IMR-90 (cell line): ENCODE results near the gene DLL4. TPM values are rescaled to one million over a fixed set of nuclear protein-coding genes. Genes with fewer than 3 reads are reported as not detected.

ENCODE experiments used
- ATAC-seq: fragments of 200-7000 bp; cut with Tn5 transposase; 2 replicates; pipeline ENCODE4 v1.9.1; 2020; ENCODE audit warnings: low read depth, mild to moderate bottlenecking, moderate library complexity
- BruUV-seq: library from RNA; stranded (reverse); fragments of 400-500 nt; replicated peaks from 2 replicates; lab custom pipeline; 2021; lab: Mats Ljungman, UMichigan
- CTCF ChIA-PET: fragments of 300-600 bp; formaldehyde crosslinking; extraction: SDS; loops from one replicate; lab custom pipeline; 2021; ENCODE audit warnings: antibody characterized with exemption; lab: Yijun Ruan, JAX
- POLR2A ChIA-PET: fragments of 300-600 bp; sonication (Branson Sonifier 250); formaldehyde crosslinking; loops from one replicate; lab custom pipeline; 2022; ENCODE audit warnings: antibody characterized with exemption; ENCODE audit not compliant: unreplicated experiment; lab: Charles Lee
- DNase-seq: peaks from one replicate; pipeline ENCODE4 v3.0.0; 2013
- H2AFZ ChIP-seq: replicated peaks from 2 replicates; pipeline ENCODE3; 2013; ENCODE audit warnings: low read length, mild to moderate bottlenecking; ENCODE audit not compliant: poor library complexity
- H2AK5ac ChIP-seq: 2 replicates; pipeline ENCODE4 v1.6.1; 2013; ENCODE audit warnings: low read depth, low read length, inconsistent platforms
- H2AK9ac ChIP-seq: replicated peaks from 2 replicates; pipeline ENCODE3; 2013; ENCODE audit warnings: mild to moderate bottlenecking, low read depth, low read length, moderate library complexity; ENCODE audit not compliant: poor library complexity
- H2BK120ac ChIP-seq: 2 replicates; pipeline ENCODE4 v1.6.1; 2013; ENCODE audit warnings: low read depth, low read length, inconsistent platforms
- H2BK15ac ChIP-seq: 3 replicates; pipeline ENCODE4 v1.6.1; 2013; ENCODE audit warnings: low read depth, low read length, inconsistent platforms
- H2BK20ac ChIP-seq: 2 replicates; pipeline ENCODE4 v1.6.1; 2013; ENCODE audit warnings: low read depth, mild to moderate bottlenecking, inconsistent platforms, low read length, moderate library complexity
- H2BK5ac ChIP-seq: 2 replicates; pipeline ENCODE4 v1.6.1; 2013; ENCODE audit warnings: mild to moderate bottlenecking, low read depth, low read length, inconsistent platforms; ENCODE audit not compliant: poor library complexity, severe bottlenecking
- H3K14ac ChIP-seq: replicated peaks from 2 replicates; pipeline ENCODE4 v1.6.1; 2013; ENCODE audit warnings: low read depth, low read length, inconsistent platforms
- H3K18ac ChIP-seq: 2 replicates; pipeline ENCODE4 v1.6.1; 2013; ENCODE audit warnings: low read depth, low read length, control low read depth
- H3K23ac ChIP-seq: 2 replicates; pipeline ENCODE4 v1.6.1; 2013; ENCODE audit warnings: low read depth, low read length, inconsistent platforms
- H3K27ac ChIP-seq: 2 replicates; pipeline ENCODE4 v1.5.1; 2013; ENCODE audit warnings: mild to moderate bottlenecking, control low read depth, low read length; ENCODE audit not compliant: insufficient read depth
- H3K27me3 ChIP-seq: 2 replicates; pipeline ENCODE4 v1.6.1; 2013; ENCODE audit warnings: low read length; ENCODE audit not compliant: control insufficient read depth, insufficient read depth
- H3K36me3 ChIP-seq: 2 replicates; pipeline ENCODE4 v1.6.1; 2013; ENCODE audit warnings: low read length, mixed read lengths; ENCODE audit not compliant: control insufficient read depth, insufficient read depth
- H3K4ac ChIP-seq: 2 replicates; pipeline ENCODE4 v1.6.1; 2013; ENCODE audit warnings: low read depth, low read length, inconsistent platforms
- H3K4me1 ChIP-seq: 2 replicates; pipeline ENCODE4 v1.6.1; 2013; ENCODE audit warnings: low read length, mixed read lengths; ENCODE audit not compliant: control insufficient read depth, insufficient read depth
- H3K4me2 ChIP-seq: 2 replicates; pipeline ENCODE4 v1.6.1; 2013; ENCODE audit warnings: low read depth, mild to moderate bottlenecking, control low read depth, low read length, moderate library complexity
- H3K4me3 ChIP-seq: 2 replicates; pipeline ENCODE4 v1.5.1; 2013; ENCODE audit warnings: low read depth, mild to moderate bottlenecking, control low read depth, low read length, moderate library complexity; ENCODE audit not compliant: insufficient read depth
- H3K56ac ChIP-seq: 2 replicates; pipeline ENCODE4 v1.6.1; 2013; ENCODE audit warnings: low read length, inconsistent platforms; ENCODE audit not compliant: insufficient read depth; ENCODE audit errors: extremely low read depth
- H3K79me1 ChIP-seq, 2 experiments: 2 replicates each; pipeline ENCODE4 v1.6.1; 2013; ENCODE audit warnings: low read length in 2 of 2, inconsistent platforms in 1 of 2, low read depth in 1 of 2
- H3K9ac ChIP-seq: 2 replicates; pipeline ENCODE4 v1.6.1; 2013; ENCODE audit warnings: low read depth, low read length, control low read depth
- H3K9me1 ChIP-seq: 2 replicates; pipeline ENCODE4 v1.6.1; 2013; ENCODE audit warnings: low read length, inconsistent platforms; ENCODE audit not compliant: insufficient read depth
- H3K9me3 ChIP-seq: 2 replicates; pipeline ENCODE4 v1.6.1; 2013; ENCODE audit warnings: low read length; ENCODE audit not compliant: control insufficient read depth, insufficient read depth
- H4K20me1 ChIP-seq: 2 replicates; pipeline ENCODE4 v1.6.1; 2013; ENCODE audit warnings: low read length, inconsistent platforms; ENCODE audit not compliant: insufficient read depth
- H4K5ac ChIP-seq: 2 replicates; pipeline ENCODE4 v1.6.1; 2013; ENCODE audit warnings: mild to moderate bottlenecking, low read depth, low read length, control low read depth
- H4K8ac ChIP-seq, 2 experiments: 2 replicates each; pipeline ENCODE4 v1.6.1; 2013; ENCODE audit warnings: low read depth in 2 of 2, low read length in 2 of 2, control low read depth in 1 of 2, inconsistent platforms in 1 of 2
- H4K91ac ChIP-seq: 2 replicates; pipeline ENCODE4 v1.6.1; 2013; ENCODE audit warnings: low read depth, low read length, inconsistent platforms; ENCODE audit not compliant: insufficient read depth
- CHD1 ChIP-seq: IDR thresholded peaks from 2 replicates; pipeline ENCODE4 v1.6.1; 2012; ENCODE audit warnings: low read depth, low read length, improper control_type of control experiment
- CTCF ChIP-seq: conservative IDR thresholded peaks from 2 replicates; pipeline ENCODE4 v1.5.1; 2012; ENCODE audit warnings: mild to moderate bottlenecking, low read depth, low read length, improper control_type of control experiment
- ELK1 ChIP-seq: fragments of 150-350 bp; IDR thresholded peaks from 2 replicates; pipeline ENCODE4 v1.6.1; 2016; ENCODE audit warnings: low read depth, mild to moderate bottlenecking, low read length, moderate library complexity, borderline replicate concordance
- MXI1 ChIP-seq: IDR thresholded peaks from 2 replicates; pipeline ENCODE4 v1.6.1; 2012; ENCODE audit warnings: low read depth, mild to moderate bottlenecking, low read length, moderate library complexity, borderline replicate concordance
- NFE2L2 ChIP-seq: fragments of 150-350 bp; IDR thresholded peaks from 2 replicates; pipeline ENCODE4 v1.6.1; 2016; ENCODE audit warnings: low read depth, mild to moderate bottlenecking, low read length
- RAD21 ChIP-seq: IDR thresholded peaks from 2 replicates; pipeline ENCODE4 v1.6.1; 2012; ENCODE audit warnings: low read length, improper control_type of control experiment
- RFX5 ChIP-seq: IDR thresholded peaks from 2 replicates; pipeline ENCODE4 v1.8.0; 2012; ENCODE audit warnings: low read depth, mild to moderate bottlenecking, low read length, moderate library complexity
- SMC3 ChIP-seq: fragments of 150-350 bp; IDR thresholded peaks from 2 replicates; pipeline ENCODE4 v1.6.1; 2016; ENCODE audit warnings: low read depth, mild to moderate bottlenecking, antibody characterized with exemption, low read length, moderate library complexity
- USF2 ChIP-seq: fragments of 150-350 bp; IDR thresholded peaks from 2 replicates; pipeline ENCODE4 v1.6.1; 2017; ENCODE audit warnings: mild to moderate bottlenecking, antibody characterized with exemption, low read length, low read depth
- WGBS, 2 experiments: methylation state at CpG; one replicate each; pipeline versions ENCODE4 v1.1.5 to v1.1.7; 2013; ENCODE audit warnings: missing lambda C conversion rate in 2 of 2; ENCODE audit not compliant: insufficient read length in 1 of 2; ENCODE audit errors: extremely low coverage in 2 of 2; 5-methylcytosine and 5-hydroxymethylcytosine counted together
- dilution Hi-C: fragments of 300-500 bp; cut with HindIII; formaldehyde crosslinking; loops from one replicate; pipeline ENCODE4 v1.14.3; 2018; ENCODE audit warnings: low sequenced_read_pairs; ENCODE audit not compliant: unreplicated experiment
- in situ Hi-C: fragments of 300-500 bp; cut with MboI; formaldehyde crosslinking; loops from 3 replicates; pipeline ENCODE4 v1.14.3; 2019; ENCODE audit warnings: low sequenced_read_pairs, inconsistent platforms, mixed read lengths
- intact Hi-C: fragments of 100-400 bp; cut with micrococcal nuclease; formaldehyde crosslinking; loops from 2 replicates; pipeline ENCODE4 v1.10.0; 2022
- polyA plus RNA-seq, 3 experiments: library from polyadenylated mRNA; depleted of rRNA; stranded (reverse); fragments of >200 nt; gene quantifications; 2 replicates each; pipeline ENCODE4 v1.2.3, GENCODE V29; 2012; ENCODE audit warnings: low replicate concordance in 1 of 3
- total RNA-seq: library from RNA; depleted of rRNA; stranded (reverse); fragments of >200 nt; gene quantifications from 2 replicates; pipeline ENCODE4 v1.2.3, GENCODE V29; 2012

The DLL4 gene
- total and polyA plus RNA-seq, 2 of the 4 experiments (the other 2 are of a cell fraction), result 1.8 to 3.4 TPM

- TF ChIP-seq SMC3, result no peak
These were observed 28.7 kb upstream of the DLL4 start (continued) for GRCh38 chr15:40900256-40901052.

- H3K4ac ChIP-seq, result no peak overlapping the region
- dilution Hi-C loops, result no loop called here
These were observed 28.1 kb upstream of the DLL4 start for GRCh38 chr15:40901053-40901443.

More at GRCh38 chr15:40901053-40901443, 28.1 kb upstream of the DLL4 start:
- POLR2A ChIA-PET, result no interaction called here
- no peak overlapping the region for H4K91ac ChIP-seq
- no peak overlapping the region for H2BK120ac ChIP-seq
- no peaks in the 10 kb centered on the region for H3K9me3 ChIP-seq
- no peak overlapping the region for H2BK15ac ChIP-seq
- in situ Hi-C loops (loop anchor here (5.0 to 10.0 kb wide), 2 partner anchors 124 to 286 kb away; no protein-coding TSS in a partner anchor), intact Hi-C loops (loop anchor here (10.0 kb wide), 1 partner anchor 214 kb away; the partner anchor contains the start of gene INO80)
- no peak overlapping the region for H2AK5ac ChIP-seq
- no peak overlapping the region for H3K23ac ChIP-seq
- H3K36me3 ChIP-seq, result peaks cover 54% of the 10 kb centered on the region
- no peak overlapping the region for H2BK5ac ChIP-seq
- H3K56ac ChIP-seq, result no peak overlapping the region
- no peak for DNase-seq
- no peak overlapping the region for H3K18ac ChIP-seq
- no TSS peak for BruUV-seq
- CTCF ChIA-PET, result no interaction called here
- H3K79me1 ChIP-seq, result peaks cover 7 to 41% of the 10 kb centered on the region in 2 experiments; a peak in 3 of 4 replicates
- no CpG with 5 or more reads among the region's 5 CpGs for WGBS, 2 experiments
- no peaks in the 10 kb centered on the region for H3K27me3 ChIP-seq
- no peak for ATAC-seq
- no peak overlapping the region for H2AFZ ChIP-seq
- H3K27ac ChIP-seq, result no peak overlapping the region
- H2BK20ac ChIP-seq, result no peak overlapping the region
- no peak overlapping the region for H4K5ac ChIP-seq
- TF ChIP-seq RAD21, result no peak
- TF ChIP-seq ELK1, result no peak
- TF ChIP-seq NFE2L2, result no peak
- TF ChIP-seq MXI1, result no peak
- TF ChIP-seq USF2, result no peak
- TF ChIP-seq CHD1, result no peak
- TF ChIP-seq RFX5, result no peak
- TF ChIP-seq CTCF, result no peak
- H3K14ac ChIP-seq, result no peak overlapping the region
- H3K9me1 ChIP-seq, result no peaks in the 10 kb centered on the region
- H4K8ac ChIP-seq, result no peak overlapping the region
- H2AK9ac ChIP-seq, result no peak overlapping the region
- H3K9ac ChIP-seq, result no peak overlapping the region
- H3K4me3 ChIP-seq, result no peak overlapping the region
- H3K4me1 ChIP-seq, result peaks cover 5% of the 10 kb centered on the region
- H3K4me2 ChIP-seq, result no peak overlapping the region
- H4K20me1 ChIP-seq, result peaks cover 36% of the 10 kb centered on the region
